ENCODE results near the gene IFNA5.

Gene IFNA5

DNA sequence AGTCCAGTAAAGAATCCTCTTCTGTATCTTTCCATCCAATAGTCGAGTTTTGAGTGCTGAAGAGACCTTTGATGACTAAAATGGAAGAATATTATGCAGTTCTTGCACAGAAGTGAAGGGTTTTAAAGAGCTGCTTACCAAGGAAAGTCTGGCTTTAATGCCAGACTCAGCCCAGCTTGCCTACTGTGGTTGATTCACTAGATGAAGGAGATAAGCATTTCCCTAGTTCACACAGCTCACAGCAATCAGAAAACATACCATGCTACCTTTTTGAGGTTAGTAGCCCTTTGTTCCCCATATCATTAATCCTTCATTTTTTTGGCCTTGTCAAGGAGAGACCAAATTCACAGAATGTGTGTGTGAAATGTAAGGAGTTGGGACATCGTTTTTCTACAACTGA lies 15.3 kb downstream of the IFNA5 start:
- DNase-seq: no peak

DNA sequence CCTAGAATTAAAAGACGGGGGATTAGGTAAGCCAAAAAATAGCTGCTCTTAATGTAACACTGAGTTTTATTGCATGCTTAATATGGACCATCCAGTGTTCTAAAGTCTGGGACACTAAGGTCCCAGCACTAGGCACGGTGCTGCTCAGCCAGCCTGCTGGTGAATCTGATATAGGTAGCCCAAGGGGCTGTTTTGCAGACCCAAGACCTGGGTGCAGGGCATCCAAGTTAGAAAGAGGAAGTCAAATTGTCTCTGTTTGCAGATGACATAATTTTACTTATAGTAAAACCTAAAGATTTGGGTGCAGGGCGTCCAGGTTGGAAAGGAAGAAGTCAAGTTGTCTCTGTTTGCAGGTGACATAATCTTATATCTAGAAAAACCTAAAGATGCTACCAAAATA lies 17.8 kb downstream of the IFNA5 start:
- no peak for DNase-seq

- DNase-seq: no peak
These were observed 18.5 kb downstream of the IFNA5 start for GRCh38 chr9:21286659-21287058.

GRCh38 chr9:21286099-21286498 lies 19.0 kb downstream of the IFNA5 start:
- no peak for DNase-seq

- no peak for DNase-seq
These were observed 23.8 kb downstream of the IFNA5 start for GRCh38 chr9:21281275-21281674.

DNA sequence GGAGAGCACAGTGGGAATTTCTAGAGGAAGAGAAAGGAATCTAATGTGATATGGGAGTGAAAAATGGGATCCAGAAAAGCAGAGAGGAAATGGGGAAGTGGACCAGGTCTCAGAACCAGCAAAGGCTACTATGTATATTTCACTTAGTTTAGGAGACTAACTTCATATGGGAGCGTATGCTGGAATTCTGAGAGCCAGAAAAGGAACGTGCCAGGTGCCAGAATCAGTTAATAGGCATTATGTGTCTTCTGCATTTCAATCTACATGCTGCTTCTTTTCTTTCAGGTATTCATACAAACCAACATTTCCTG lies 36.8 kb downstream of the IFNA5 start:
- DNase-seq: no peak

- DNase-seq: no peak
These were observed 37.4 kb downstream of the IFNA5 start for GRCh38 chr9:21267485-21268346.

DNA sequence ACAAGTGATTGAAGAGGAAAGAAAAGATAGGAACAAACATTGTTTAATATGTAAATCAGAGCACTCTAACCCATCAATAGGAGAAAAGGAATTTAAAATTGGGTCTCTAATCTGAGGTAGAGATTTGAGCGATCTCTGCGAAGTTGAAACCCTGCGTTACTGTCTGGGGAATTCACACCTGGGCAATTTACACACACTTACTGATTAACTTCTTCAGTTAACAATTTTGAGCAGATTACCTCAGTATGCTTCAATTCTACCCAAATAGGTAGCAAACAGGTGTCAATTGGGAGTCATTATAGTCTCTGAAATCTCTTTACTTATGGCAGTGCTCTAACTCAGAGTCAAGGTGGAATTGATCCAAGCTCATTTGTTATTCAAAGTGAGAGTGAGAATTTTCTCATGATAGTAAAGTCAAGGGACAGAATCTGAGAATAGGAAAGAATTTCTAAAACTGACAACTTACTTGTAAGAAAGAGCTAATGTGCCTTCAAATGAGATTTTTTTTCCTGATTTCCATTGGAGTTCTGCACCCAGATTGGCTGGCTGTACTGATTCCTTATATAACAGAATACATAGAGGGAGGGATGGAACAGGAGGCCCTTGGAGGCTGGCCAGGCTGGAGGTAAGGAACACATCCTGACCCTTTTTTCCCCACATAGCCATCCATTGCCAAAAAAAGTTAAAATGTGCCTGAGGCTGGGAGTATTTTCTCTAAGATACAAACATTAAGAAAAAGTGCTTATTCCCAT lies 38.2 kb downstream of the IFNA5 start:
- no peak for DNase-seq

GRCh38 chr9:21265421-21266189 lies 39.5 kb downstream of the IFNA5 start:
- DNase-seq: no peak

- no peak for DNase-seq
These were observed 49.4 kb downstream of the IFNA5 start for GRCh38 chr9:21255538-21256212.
